ENCODE measurements around the gene KRTAP4-2.
"Not testable (repeated sequence)": the region's sequence is repeated elsewhere in the genome, so short reads cannot be mapped to it uniquely, and the experiment has no call there.

Gene KRTAP4-2

DNA sequence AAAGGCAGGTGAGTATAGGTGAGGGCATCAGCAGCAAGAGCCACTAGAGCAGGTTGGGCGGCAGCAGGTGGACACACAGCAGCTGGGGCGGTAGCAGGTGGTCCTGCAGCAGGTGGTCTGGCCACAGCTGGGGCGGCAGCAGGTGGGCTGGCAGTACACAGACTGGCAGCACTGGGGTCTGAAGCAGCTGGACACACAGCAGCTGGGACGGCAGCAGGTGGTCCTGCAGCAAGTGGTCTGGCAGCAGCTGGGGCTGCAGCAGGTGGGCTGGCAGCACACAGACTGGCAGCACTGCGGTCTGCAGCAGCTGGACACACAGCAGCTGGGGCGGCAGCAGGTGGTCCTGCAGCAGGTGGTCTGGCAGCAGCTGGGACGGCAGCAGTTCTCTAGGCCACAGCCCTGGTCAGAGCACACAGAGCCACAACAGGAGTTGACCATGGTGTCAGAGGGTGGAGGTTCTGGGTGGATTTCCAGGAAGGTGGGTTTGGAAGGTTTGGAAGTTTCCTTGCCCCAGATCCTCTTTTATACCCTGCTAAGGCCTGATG is at the start of gene KRTAP4-2:
Gene KRTAP4-2, minus strand, starts transcription at position 495 of the 545 bp plus-strand sequence. Its CDS starts 57 bp downstream, at position 438.
- no peak for DNase-seq (ENCODE audit: low spot score)

DNA sequence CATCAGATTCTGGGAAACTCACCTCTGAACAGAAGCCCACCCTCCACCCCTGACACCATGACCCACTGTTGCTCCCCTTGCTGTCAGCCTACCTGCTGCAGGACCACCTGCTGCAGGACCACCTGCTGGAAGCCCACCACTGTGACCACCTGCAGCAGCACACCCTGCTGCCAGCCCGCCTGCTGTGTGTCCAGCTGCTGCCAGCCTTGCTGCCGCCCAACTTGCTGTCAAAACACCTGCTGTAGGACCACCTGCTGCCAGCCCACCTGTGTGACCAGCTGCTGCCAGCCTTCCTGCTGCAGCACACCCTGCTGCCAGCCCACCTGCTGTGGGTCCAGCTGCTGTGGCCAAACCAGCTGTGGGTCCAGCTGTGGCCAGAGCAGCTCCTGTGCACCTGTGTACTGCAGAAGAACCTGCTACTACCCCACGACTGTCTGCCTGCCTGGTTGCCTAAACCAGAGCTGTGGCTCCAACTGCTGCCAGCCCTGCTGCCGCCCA is 48.6 kb upstream of the KRTAP4-2 start, which contains the start of gene KRTAP9-2:
Gene KRTAP9-2, plus strand, starts transcription at position 51 of the 498 bp plus-strand sequence. Its CDS starts 7 bp downstream, at position 58.
- not testable (repeated sequence) for DNase-seq (ENCODE audit: low spot score)

DNA sequence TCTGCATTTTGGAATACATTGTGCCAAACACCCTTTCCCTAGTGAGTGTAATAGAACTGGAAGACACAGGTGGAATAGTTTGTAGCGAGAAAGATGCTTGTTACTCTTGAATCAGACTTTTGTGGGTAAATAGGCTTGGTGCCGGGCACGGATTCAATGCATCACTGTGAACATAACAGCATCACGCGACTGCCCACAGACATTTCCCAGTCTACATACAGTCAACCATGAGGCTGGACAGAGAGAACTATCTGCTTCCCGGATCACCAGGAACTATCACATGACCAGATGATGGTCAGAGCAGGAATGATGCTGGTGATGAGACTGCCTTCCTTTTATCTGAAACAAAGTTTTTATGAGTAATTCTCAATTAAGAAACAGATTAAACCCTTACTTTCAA is 48.0 kb upstream of the KRTAP4-2 start:
- DNase-seq (ENCODE audit: low spot score), result no peak

DNA sequence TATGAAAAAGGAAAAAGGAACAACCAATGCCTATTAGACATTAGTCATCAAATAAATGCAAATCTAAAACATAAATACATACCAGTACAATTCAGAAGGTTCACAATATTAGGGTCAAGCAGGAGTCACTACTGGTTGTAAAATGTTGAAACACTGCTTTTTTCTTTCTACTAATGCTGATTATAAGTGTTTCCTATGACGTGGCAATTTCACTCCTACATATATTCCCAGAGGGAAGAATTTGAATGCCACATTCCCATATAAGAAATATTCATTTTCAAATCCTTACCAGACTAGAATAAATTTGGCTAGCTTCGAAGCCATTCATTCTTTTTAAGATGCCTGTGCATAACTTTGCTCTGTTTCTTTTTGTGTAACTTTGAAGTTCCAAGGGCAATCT is 45.8 kb upstream of the KRTAP4-2 start:
- DNase-seq (ENCODE audit: low spot score), result no peak

DNA sequence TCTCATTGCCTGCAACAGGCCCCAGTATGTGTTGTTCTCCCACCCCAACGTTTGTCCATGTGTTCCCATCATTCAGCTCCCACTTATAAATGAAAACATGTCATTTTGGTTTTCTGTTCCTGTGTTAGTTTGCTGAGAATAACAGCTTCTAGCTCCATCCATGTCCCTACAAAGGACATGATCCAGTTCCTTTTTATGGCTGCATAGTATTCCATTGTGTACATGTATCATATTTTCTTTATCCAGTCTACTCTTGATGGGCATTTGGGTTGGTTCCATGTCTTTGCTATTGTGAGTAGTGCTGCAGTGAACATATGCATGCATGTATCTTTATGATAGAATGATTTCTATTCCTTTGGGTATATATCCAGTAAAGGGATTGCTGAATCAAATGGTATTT is 37.7 kb upstream of the KRTAP4-2 start:
- no peak for DNase-seq (ENCODE audit: low spot score)

DNA sequence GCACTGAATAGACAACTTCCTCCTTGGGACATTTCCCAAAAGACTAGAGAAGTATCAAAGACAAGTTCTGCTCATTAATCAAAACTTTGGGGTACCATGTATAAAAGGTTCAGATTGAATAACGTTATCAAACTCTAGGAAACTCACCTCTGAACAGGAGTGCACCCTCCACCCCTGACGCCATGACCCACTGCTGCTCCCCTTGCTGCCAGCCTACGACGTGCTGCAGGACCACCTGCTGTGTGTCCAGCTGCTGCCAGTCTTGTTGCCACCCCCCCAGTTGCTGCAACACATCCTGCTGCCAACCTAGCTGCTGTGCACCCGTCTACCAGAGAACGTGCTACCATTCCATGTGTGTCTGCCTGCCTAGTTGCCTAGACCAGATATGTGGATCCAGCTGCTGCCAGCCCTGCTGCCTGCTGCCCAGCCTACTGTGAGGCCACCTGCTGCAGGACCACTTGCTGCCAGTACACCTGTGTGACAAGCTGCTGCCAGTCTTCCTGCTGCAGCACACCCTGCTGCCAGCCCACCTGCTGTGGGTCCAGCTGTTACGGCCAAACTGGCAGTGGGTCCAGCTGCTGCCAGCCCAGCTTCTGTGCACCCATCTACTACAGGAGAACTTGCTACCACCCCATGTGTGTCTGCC is 34.6 kb upstream of the KRTAP4-2 start:
- no peak for DNase-seq (ENCODE audit: low spot score)

DNA sequence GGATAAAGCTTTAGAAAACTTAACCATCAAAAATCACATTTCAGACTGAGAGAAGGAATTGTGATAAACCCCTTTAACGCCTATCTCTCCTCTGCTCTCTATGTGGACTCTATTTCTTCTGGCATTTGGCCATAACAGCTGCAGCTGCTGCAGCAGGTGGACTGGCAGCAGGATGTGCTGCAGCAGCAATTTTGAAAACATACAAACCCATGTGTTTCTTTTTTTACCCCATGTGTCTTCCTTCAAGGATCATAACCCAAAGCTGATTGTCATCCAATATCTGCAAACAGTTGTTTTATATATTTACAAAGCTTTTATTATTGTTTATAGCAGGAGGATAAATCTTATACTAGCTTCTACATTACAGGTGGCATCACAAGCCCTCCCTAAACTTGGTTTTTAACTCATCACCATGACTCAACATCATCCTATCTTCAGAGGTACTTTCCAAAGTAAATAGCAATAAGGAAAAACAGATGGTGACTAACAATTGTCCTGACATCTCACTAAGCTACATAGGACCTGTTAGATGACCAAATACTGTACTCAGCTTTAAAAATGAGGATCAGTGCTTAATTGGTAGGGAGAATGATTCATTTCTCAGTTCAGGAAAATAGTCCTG is 33.9 kb upstream of the KRTAP4-2 start:
- DNase-seq (ENCODE audit: low spot score), result no peak

DNA sequence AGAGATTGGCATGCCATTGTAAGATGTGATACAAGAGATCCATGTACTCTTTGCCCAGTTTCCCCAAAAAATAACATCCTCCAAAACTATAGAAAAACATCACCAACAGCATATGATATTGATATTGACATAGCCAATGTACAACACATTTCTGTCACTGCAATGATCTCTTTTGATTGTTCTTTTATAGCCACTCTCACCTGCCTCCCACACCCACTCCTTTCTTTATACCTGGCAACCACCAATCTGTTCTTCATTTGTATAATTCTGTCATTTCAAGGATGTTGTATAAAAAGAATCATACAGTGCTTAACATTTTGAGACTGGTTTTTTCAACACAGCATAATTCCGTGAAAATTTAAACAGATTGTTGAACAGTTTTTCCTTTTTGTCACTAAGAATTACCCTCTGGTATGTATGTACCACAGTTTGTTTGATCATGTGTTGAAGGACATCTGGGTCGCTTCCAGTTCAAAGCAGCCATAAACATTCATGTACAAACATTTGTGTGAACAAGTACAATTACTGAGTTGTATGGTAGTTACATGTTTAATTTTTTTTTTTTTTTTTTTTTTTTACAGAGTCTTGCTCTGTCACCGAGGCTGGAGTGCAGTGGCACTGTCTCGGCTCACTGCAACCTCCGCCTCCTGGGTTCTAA is 21.5 kb upstream of the KRTAP4-2 start:
- no peak for DNase-seq (ENCODE audit: low spot score)

DNA sequence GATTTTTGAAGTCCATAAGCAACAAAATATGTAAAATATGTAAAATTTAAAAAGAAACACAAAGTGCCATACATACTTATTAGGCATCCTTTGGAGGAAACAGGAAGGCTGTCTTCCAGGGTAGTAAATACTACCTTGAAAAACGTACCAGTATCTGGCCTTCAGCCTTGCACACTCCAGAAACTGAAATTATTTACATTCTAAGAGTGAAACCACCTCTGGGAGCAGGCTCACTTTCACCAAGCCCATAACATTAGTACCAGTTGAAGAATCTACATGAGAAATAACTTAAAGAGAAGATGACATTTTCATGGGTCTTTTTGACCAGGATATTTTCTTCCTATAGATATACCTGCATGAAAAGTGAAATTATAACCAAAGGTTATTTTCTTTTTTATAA is 18.0 kb upstream of the KRTAP4-2 start:
- DNase-seq (ENCODE audit: low spot score), result no peak

DNA sequence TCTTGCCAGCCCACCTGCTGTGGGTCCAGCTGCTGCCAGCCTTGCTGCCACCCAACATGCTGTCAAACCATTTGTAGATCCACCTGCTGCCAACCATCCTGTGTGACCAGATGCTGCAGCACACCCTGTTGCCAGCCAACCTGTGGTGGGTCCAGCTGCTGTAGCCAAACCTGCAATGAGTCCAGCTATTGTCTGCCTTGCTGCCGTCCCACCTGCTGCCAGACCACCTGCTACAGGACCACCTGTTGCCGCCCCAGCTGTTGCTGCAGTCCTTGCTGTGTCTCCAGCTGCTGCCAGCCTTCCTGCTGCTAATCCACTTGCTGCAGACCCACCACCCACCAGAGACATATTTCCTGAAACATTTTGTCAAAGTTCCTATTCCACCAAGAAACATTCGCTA is 12.3 kb upstream of the KRTAP4-2 start:
- DNase-seq (ENCODE audit: low spot score), result no peak

DNA sequence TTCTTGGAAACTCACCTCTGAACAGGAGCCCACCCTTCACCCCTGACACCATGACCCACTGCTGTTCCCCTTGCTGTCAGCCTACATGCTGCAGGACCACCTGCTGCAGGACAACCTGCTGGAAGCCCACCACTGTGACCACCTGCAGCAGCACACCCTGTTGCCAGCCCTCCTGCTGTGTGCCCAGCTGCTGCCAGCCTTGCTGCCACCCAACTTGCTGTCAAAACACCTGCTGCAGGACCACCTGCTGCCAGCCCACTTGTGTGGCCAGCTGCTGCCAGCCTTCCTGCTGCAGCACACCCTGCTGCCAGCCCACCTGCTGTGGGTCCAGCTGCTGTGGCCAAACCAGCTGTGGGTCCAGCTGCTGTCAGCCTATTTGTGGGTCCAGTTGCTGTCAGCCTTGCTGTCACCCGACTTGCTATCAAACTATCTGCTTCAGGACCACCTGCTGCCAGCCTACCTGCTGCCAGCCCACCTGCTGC is 11.9 kb upstream of the KRTAP4-2 start, which contains the start of gene KRTAP9-1:
Gene KRTAP9-1, plus strand, starts transcription at position 51 of the 482 bp plus-strand sequence. Its CDS starts 0 bp downstream, at position 51.
- not testable (repeated sequence) for DNase-seq (ENCODE audit: low spot score)

DNA sequence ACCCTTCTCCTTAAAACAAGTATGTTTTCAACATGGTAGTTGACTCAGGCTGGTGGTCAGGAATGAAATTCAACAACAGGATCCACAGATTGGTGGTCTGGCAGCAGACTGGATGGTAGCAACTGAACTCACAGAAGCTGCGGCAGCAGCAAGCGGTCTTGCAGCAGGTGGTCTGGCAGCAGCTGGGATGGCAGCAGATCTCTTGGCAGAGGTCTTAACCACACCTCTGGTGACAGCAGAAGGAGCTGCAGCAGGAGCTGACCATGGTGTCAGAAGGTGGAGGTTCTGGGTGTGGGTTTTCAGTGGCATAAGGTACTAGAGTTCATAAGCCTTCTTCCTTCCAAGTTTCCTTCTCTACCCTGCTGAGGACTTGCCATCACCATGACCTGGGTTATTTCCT is 8.9 kb upstream of the KRTAP4-2 start:
- DNase-seq (ENCODE audit: low spot score), result no peak

DNA sequence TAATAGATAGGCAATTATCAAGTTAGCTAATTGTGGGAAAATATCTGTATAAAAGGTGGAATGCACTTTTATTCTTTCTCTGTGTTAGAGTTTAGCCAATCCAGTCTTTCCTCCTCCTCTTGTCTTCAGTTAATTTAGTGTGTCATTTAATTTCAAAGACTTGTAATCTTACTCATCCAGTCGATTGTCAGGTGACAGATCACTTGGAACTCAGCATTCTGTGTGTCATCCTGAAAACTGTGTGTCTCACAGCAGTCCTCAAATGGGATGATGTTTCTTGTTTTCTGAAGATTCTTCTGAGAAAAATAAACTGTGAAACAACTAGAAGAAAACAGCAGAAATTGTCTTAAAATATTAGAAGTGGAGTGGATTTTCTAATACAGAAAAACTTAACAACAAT is 7.0 kb upstream of the KRTAP4-2 start:
- no peak for DNase-seq (ENCODE audit: low spot score)

DNA sequence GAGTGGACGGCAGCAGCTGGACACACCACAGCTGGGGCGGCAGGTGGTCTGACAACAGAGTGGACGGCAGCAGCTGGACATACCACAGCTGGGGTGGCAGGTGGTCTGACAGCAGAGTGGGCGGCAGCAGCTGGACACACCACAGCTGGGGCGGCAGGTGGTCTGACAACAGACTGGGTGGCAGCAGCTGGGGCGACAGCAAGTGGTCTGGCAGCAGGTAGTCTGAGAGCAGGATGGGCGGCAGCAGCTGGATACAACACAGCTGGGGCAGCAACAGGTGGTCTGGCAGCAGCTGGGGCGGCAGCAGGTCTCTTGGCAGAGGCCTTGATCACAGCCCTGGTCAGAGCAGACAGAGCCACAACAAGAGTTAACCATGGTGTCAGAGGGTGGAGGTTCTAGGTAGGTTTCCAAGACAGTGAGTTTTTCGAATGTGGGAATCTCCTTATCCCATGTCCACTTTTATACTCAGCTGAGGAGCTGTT is 6.5 kb upstream of the KRTAP4-2 start, which contains the start of gene KRTAP4-1:
Gene KRTAP4-1, minus strand, starts transcription at position 432 of the 482 bp plus-strand sequence. Its CDS starts 57 bp downstream, at position 375.
- DNase-seq (ENCODE audit: low spot score), result no peak

DNA sequence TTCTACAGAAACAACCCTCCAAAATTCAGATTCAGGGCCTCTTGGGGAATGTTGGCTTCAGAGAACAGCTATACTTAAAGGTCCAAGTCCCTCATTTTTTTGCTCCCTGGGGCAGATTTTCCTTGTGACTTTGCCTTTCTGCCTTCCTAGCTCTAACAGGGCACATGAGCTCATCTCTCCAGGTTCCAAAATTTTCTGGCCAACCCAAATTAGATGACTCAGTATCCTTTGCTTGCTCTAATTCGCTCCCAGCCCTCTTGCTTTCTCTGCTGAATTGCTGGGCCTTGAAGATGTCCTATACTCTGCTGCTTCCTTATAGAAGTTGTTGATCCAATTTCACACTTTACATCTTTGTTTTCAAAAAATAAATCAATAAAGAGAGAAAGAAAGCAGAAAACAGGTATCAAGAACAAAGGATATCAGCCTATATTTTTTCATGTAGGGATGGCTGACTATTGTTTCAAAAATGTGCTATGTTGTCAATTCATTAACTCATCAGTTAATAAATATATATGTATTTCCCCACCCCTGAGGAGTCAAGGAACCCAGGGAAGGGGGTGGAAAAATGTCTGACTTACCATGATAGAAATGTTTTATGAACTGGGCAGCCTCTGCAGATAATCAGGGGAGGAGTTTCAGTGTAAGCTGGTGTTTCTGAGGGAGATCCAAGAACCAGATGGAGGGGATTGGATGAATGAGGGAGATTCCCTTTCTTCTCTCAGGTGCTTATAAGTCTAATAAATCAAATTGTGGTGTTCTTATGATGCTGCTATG is 1.0 kb upstream of the KRTAP4-2 start:
- DNase-seq (ENCODE audit: low spot score), result no peak

DNA sequence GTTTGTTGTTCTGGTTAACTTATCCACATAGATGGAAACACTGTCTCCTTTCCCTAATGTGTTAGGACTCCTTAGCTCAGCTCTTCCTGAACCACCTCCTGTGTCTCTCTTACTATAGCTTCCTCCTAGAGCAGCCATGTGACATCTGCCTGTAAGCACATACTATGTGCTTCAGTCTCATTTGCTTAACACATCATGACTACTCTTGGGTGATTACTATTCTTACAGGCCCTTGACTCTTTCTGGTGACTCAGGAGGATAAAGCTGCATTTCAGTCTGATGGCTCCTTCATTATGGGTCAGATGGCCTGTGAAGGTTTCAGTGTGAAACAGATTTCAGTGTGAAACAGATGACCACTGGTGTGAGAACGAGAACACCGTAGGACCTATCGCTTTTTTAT is 320 bp upstream of the KRTAP4-2 start:
- DNase-seq (ENCODE audit: low spot score), result no peak

DNA sequence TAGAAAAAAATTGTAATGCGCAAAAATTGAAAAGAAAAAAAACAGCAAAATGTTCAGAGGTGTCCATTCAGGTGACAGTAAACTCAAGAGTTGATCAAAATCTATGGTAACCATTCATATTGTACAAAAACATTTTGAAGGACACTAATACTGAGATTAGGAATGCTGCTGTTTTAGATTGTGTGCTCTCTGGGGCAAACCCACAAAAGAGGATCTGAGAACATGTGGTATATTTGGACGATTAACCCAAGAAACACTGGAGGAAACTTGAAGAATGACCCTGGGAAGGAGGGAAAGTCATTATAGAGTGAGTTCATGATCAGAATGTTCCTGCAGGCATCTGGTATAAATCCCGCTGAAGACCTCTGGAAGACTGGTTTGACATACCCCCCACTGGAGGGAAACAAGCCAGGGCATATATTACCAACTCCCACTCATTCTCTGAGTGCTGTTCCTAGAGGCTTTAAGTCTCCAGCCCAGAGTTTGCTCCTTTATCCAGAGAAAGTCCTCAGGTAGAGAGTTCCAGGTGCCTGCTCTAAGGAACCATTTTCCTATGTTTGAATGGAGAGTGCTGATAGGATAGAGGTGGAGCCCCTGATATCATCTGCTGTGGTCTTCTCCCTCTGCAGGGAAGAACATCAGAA is 1.2 kb downstream of the KRTAP4-2 start:
- no peak for DNase-seq (ENCODE audit: low spot score)

DNA sequence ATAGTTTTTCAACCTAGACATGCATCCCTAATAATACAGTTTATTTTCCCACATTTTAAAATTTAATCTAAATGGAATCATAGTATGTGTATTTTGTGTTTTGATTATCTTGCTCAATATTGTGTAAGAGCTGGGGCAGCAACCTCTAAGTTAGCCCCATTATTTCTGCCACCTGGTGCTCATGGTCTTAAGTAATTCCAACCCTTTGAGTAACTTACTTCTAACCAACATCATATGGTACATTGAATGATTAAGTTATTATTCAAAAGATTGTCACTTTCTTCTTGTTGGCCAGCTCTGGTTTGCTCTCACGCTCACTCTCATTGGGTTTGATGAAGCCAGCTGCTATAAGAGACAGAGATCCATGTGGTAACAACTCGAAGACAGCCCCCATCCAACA is 6.1 kb downstream of the KRTAP4-2 start:
- DNase-seq (ENCODE audit: low spot score), result no peak

DNA sequence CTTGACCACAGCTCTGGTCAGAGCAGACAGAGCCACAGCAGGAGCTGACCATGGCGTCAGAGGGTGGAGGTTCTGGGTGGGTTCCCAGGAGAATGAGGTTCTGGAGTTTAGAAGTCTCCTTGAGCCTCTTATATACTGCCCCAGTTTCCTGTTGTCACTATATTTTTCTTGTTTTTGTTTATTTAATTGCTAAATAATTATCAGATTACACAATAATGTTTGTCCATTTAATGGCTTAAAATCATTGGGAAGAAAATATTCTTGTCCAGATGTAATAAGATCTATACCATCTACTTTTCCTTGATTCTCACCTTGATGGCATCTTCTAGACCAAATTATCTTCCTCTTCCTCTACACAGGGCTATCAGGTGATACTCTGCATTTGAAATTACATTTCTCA is 9.9 kb downstream of the KRTAP4-2 start, which contains the start of gene KRTAP4-3:
Gene KRTAP4-3, minus strand, starts transcription at position 101 of the 400 bp plus-strand sequence. Its CDS starts 49 bp downstream, at position 52.
- no peak for DNase-seq (ENCODE audit: low spot score)

DNA sequence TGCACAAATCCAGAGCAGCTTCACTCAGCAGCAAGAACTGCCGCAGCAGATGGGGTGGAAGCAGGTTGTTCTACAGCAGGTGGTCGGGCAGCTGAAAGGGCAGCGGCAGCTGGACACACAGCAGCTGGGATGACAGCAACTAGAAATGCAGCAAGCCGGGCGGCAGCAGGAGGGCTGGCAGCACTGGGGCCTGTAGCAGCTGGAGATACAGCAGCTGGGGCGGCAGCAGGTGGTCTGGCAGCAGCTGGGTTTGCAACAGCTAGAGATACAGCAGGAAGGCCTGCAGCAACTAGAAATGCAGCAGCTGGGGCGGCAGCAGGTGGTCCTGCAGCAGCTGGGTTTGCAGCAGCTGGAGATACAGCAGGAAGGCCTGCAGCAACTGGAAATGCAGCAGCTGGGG is 10.5 kb downstream of the KRTAP4-2 start:
- no peak for DNase-seq (ENCODE audit: low spot score)

DNA sequence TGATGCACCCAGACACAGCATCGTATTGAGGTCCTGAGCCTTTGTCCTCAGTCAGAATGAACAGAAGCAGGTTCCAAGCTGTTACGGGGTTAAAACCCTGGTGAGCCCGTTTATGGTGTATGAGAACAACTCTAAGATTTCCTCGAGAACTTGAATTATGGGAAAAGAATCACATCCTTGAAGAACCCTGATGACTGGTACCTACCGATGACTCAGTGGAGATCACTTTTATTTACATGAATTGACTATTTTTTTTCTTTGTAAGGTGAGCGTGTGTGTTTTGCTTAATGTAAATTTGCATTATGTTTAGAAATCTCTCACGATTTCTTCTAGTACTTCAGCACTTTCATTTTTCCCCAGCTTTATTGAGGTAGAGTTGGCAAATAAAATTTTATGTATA is 14.2 kb downstream of the KRTAP4-2 start:
- DNase-seq (ENCODE audit: low spot score), result no peak

Measured in CD4-positive, alpha-beta T cell treated with Interleukin-2 at 100 ng/mL for 4 hours (primary cell).